CD4-positive, alpha-beta T cell treated with Interleukin-17A for 4 hours (primary cell): ENCODE data around the gene DUSP19.

Source experiments
- DNase-seq: peaks from one replicate; pipeline ENCODE4 v3.0.0-alpha.2; 2020; ENCODE audit warnings: mixed read lengths

DUSP19 gene

GRCh38 chr2:183068561-183068960, 10.0 kb upstream of the DUSP19 start:
- DNase-seq, result no peak

GRCh38 chr2:183069174-183069573, 9.4 kb upstream of the DUSP19 start:
- no peak for DNase-seq

GRCh38 chr2:183070942-183071844, 7.4 kb upstream of the DUSP19 start:
- DNase-seq, result no peak

- DNase-seq, result no peak
These were observed 6.4 kb upstream of the DUSP19 start for GRCh38 chr2:183072177-183072576.

GRCh38 chr2:183078163-183078463, 434 bp upstream of the DUSP19 start:
- no peak for DNase-seq

GRCh38 chr2:183079139-183079775, 710 bp downstream of the DUSP19 start:
- no peak for DNase-seq

- no peak for DNase-seq
These were observed 3.4 kb downstream of the DUSP19 start for GRCh38 chr2:183081911-183082310.

GRCh38 chr2:183088061-183088460, 9.5 kb downstream of the DUSP19 start:
- no peak for DNase-seq

GRCh38 chr2:183089192-183089851, 10.8 kb downstream of the DUSP19 start:
- no peak for DNase-seq

GRCh38 chr2:183091318-183091953, 12.9 kb downstream of the DUSP19 start:
- no peak for DNase-seq

- DNase-seq, result no peak
These were observed 13.4 kb downstream of the DUSP19 start for GRCh38 chr2:183091954-183092345.

- no peak for DNase-seq
These were observed 15.5 kb downstream of the DUSP19 start for GRCh38 chr2:183093857-183094657.

- DNase-seq, result no peak
These were observed 27.0 kb downstream of the DUSP19 start for GRCh38 chr2:183105402-183106134.

- no peak for DNase-seq
These were observed 34.0 kb downstream of the DUSP19 start for GRCh38 chr2:183112577-183112976.

- no peak for DNase-seq
These were observed 35.1 kb downstream of the DUSP19 start for GRCh38 chr2:183113630-183114029.

GRCh38 chr2:183117226-183117625, 38.7 kb downstream of the DUSP19 start:
- no peak for DNase-seq

- peak; percentile 21 for DNase-seq
These were observed 44.8 kb downstream of the DUSP19 start for GRCh38 chr2:183123117-183123958.

GRCh38 chr2:183123959-183124221, 45.3 kb downstream of the DUSP19 start:
- no peak for DNase-seq

- DNase-seq, result peak; percentile 84
These were observed 45.8 kb downstream of the DUSP19 start, which contains the start of gene NUP35 for GRCh38 chr2:183124222-183124956. NUP35 (plus strand) TSS chr2:183124443; CDS start chr2:183124458, 15 bp downstream.

- DNase-seq, result no peak
These were observed 46.4 kb downstream of the DUSP19 start for GRCh38 chr2:183124957-183125255.
